Measurements from ENCODE around the gene SLC16A10.

SLC16A10 gene

GRCh38 chr6:111210194-111210728 is 123.0 kb downstream of the SLC16A10 start:
- in situ Hi-C loops (cut with HindIII; ENCODE audit: low sequenced_read_pairs) = no loop called here

- in situ Hi-C loops (cut with HindIII; ENCODE audit: low sequenced_read_pairs) = no loop called here
These were observed 124.2 kb downstream of the SLC16A10 start for GRCh38 chr6:111211411-111212030.

GRCh38 chr6:111212625-111213024 is 125.3 kb downstream of the SLC16A10 start:
- in situ Hi-C loops (cut with HindIII; ENCODE audit: low sequenced_read_pairs) = no loop called here

- in situ Hi-C loops (cut with HindIII; ENCODE audit: low sequenced_read_pairs) = no loop called here
These were observed 127.8 kb downstream of the SLC16A10 start for GRCh38 chr6:111215131-111215530.

- in situ Hi-C loops (cut with HindIII; ENCODE audit: low sequenced_read_pairs) = no loop called here
These were observed 132.5 kb downstream of the SLC16A10 start for GRCh38 chr6:111219785-111220184.

GRCh38 chr6:111220383-111221031 is 133.2 kb downstream of the SLC16A10 start:
- in situ Hi-C loops (cut with HindIII; ENCODE audit: low sequenced_read_pairs) = no loop called here

- in situ Hi-C loops (cut with HindIII; ENCODE audit: low sequenced_read_pairs) = no loop called here
These were observed 134.5 kb downstream of the SLC16A10 start for GRCh38 chr6:111221804-111222203.

GRCh38 chr6:111222341-111222740 is 135.0 kb downstream of the SLC16A10 start:
- in situ Hi-C loops (cut with HindIII; ENCODE audit: low sequenced_read_pairs) = no loop called here

GRCh38 chr6:111228094-111228493 is 140.8 kb downstream of the SLC16A10 start:
- in situ Hi-C loops (cut with HindIII; ENCODE audit: low sequenced_read_pairs) = no loop called here

GRCh38 chr6:111230351-111231089 is 143.2 kb downstream of the SLC16A10 start:
- in situ Hi-C loops (cut with HindIII; ENCODE audit: low sequenced_read_pairs) = no loop called here

- in situ Hi-C loops (cut with HindIII; ENCODE audit: low sequenced_read_pairs) = no loop called here
These were observed 143.8 kb downstream of the SLC16A10 start for GRCh38 chr6:111231090-111231459.

GRCh38 chr6:111237852-111238251 is 150.5 kb downstream of the SLC16A10 start:
- in situ Hi-C loops (cut with HindIII; ENCODE audit: low sequenced_read_pairs) = no loop called here

GRCh38 chr6:111238464-111239119 is 151.3 kb downstream of the SLC16A10 start:
- in situ Hi-C loops (cut with HindIII; ENCODE audit: low sequenced_read_pairs) = no loop called here

- in situ Hi-C loops (cut with HindIII; ENCODE audit: low sequenced_read_pairs) = no loop called here
These were observed 152.2 kb downstream of the SLC16A10 start for GRCh38 chr6:111239461-111239860.

GRCh38 chr6:111242452-111242851 is 155.1 kb downstream of the SLC16A10 start:
- in situ Hi-C loops (cut with HindIII; ENCODE audit: low sequenced_read_pairs) = no loop called here

- in situ Hi-C loops (cut with HindIII; ENCODE audit: low sequenced_read_pairs) = no loop called here
These were observed 155.8 kb downstream of the SLC16A10 start for GRCh38 chr6:111243095-111243494.

GRCh38 chr6:111248789-111249188 is 161.5 kb downstream of the SLC16A10 start:
- in situ Hi-C loops (cut with HindIII; ENCODE audit: low sequenced_read_pairs) = no loop called here

GRCh38 chr6:111250791-111251354 is 163.6 kb downstream of the SLC16A10 start:
- in situ Hi-C loops (cut with HindIII; ENCODE audit: low sequenced_read_pairs) = no loop called here

GRCh38 chr6:111252726-111253125 is 165.4 kb downstream of the SLC16A10 start:
- in situ Hi-C loops (cut with HindIII; ENCODE audit: low sequenced_read_pairs) = no loop called here

GRCh38 chr6:111254004-111254778 is 166.9 kb downstream of the SLC16A10 start:
- in situ Hi-C loops (cut with HindIII; ENCODE audit: low sequenced_read_pairs) = no loop called here
